ENCODE measurements around the gene SCN4A.

The SCN4A gene

DNA sequence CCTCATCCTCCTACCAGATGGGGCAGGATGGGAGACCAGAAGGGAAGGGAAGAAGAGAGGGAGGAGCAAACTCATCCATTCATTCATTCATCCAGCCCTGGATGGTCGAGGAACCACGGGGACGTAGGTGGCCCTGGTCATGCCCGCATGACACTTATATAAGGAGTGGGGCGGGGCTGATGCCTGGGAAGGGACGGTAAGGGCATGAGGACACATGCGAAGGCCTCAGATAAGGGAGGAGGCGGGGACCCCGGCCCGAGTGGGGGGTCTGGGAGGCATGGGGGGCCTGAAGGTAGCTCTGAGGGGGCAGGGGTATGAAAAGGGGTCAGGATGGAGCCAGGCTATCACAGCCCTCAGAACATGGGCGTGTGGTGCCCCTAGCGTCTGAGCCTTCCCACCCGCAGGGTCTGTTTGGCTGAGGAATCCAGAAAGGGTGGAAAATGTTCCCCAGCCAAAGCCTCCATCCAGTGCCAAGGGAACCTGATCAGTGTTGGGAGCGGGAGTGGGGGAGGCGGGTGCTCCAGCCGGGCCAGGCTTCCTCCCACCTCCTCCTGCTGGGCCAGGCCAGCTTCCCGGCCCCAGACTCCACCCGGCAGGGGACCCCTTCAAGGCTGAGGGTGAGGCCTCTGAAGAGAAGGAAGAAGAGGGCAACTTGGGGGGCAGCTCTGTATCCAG, 23.0 kb downstream of the SCN4A start:
- H3K27ac Mint-ChIP-seq = no peak overlapping the region
- no peaks in the 10 kb centered on the region for H3K27me3 Mint-ChIP-seq
- H3K4me3 Mint-ChIP-seq = no peak overlapping the region
- no peak for ATAC-seq (replicated peaks)
- H3K4me1 Mint-ChIP-seq (ENCODE audit: low read depth in 2 of 2) = peaks cover 21 to 38% of the 10 kb centered on the region in 2 donors
- no peaks in the 10 kb centered on the region for H3K9me3 Mint-ChIP-seq
- H3K36me3 Mint-ChIP-seq (ENCODE audit: insufficient read depth) = no peaks in the 10 kb centered on the region
- no peak for DNase-seq

DNA sequence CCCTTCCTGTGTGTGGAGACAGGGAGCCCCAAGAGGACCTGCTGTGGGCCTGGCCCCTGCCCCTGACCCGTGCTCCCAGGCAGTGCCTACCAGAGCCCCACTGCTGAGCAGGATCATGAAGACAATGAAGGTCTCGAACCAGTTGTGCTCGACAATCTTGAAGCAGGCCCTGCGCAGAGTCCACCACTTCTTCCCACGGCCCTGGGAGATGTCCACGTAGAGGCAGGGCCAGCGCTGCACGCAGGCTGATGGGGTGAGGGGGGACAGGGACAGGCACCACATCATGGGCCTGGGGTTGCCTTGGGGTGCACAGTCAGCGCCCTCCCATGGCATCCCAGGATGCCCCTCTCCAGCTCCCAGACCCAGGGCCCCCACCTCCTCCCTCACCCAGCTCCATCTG, 24.2 kb downstream of the SCN4A start:
- Mint-ChIP-seq H3K4me3 (no peak overlapping the region), H3K36me3 (ENCODE audit: insufficient read depth) (no peaks in the 10 kb centered on the region), H3K27ac (no peak overlapping the region)

DNA sequence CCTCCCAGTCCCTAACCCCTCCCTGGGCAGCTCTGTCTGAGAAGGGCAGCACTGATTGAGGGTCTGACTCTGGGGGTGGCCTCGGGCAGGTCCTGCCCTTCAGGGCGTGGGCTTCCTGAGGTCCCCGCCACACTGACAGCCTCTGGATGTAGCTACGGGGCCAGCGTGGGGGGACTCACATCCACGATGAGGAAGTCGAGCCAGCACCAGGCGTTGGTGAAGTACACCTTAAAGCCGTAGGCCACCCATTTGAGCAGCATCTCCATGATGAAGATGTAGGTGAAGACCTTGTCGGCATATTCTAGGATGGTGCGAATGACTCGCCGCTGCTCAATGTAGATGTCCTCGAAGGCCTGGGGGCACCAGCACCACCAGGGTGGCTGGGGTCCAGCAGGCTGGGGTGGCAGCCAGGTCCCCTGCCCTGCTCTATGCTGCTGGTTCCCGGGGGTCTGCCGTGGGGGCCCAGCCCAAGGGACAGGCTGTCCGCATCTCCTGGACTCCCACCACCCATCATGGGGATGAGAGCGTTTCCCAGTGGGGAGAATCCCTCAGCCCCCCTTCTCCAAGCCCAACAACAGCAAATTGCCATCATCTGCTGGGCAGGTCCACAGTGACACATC, 24.9 kb downstream of the SCN4A start:
- Mint-ChIP-seq H3K27me3 (no peaks in the 10 kb centered on the region), H3K36me3 (ENCODE audit: insufficient read depth) (no peaks in the 10 kb centered on the region), H3K9me3 (no peaks in the 10 kb centered on the region), H3K27ac (no peak overlapping the region), H3K4me3 (no peak overlapping the region), H3K4me1 (ENCODE audit: low read depth in 2 of 2) (peaks cover 14 to 33% of the 10 kb centered on the region in 2 donors)
- DNase-seq (no peak), ATAC-seq (replicated peaks) (no peak)

More for the DNA sequence above, 24.2 kb downstream of the SCN4A start:
- Mint-ChIP-seq H3K27me3 (no peaks in the 10 kb centered on the region), H3K9me3 (no peaks in the 10 kb centered on the region), H3K4me1 (ENCODE audit: low read depth in 2 of 2) (peaks cover 12 to 33% of the 10 kb centered on the region in 2 donors)
- DNase-seq (no peak), ATAC-seq (replicated peaks) (no peak)

DNA sequence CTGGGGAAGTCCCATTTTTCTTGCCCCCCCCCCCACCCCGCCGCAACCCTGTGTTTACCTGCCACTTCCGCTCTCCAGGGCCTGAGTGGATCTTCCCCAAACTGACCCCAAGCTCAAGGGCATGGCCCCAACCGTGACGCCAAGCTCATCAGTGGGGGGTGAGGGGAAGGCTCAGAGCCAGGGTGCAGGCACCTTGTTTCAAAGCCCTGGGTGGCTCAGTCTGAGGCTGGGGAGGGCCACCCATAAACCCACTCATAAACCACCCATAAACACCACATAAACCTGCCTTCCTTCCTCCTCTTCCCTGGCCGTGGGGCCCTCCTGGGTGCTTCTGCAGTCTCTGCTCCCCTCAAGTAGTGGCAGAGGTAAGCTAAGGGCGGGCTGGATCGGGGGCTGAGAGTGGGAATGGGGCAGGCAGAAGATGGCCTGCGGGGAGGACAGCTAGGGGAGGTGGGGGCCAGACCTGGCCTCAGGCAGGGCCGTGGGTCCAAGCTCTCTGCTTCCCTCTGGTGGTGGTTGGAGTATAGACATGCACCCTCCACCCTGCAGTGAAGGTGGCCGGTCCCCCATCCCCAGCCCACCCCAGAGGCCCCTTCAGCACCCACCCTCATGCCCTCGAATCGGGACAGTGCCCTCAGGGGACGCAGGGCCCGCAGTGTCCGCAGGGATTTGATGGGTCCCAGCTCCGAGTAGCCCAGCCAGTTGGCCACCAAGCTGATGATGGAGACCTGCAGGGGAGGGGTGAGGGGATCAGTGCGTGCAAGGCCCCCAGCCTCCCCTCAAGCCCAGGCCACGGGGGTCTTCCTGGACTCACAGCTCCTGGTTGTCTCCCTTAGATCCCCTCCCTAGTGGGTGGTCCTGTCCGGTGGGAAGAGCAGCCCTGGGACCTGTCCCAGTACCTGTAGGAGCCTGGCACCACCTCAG, 26.0 kb downstream of the SCN4A start:
- ATAC-seq (replicated peaks) = peak; percentile 90
- peak overlapping the region; percentile 77 to 83 for H3K4me3 Mint-ChIP-seq
- H3K9me3 Mint-ChIP-seq = no peaks in the 10 kb centered on the region
- peaks cover 18 to 37% of the 10 kb centered on the region in 2 donors for H3K4me1 Mint-ChIP-seq (ENCODE audit: low read depth in 2 of 2)
- DNase-seq = peak; percentile 53 to 59 (median 54)
- peak overlapping the region; percentile 30 to 32 for H3K27ac Mint-ChIP-seq
- no peaks in the 10 kb centered on the region for H3K36me3 Mint-ChIP-seq (ENCODE audit: insufficient read depth)
- no peaks in the 10 kb centered on the region for H3K27me3 Mint-ChIP-seq

DNA sequence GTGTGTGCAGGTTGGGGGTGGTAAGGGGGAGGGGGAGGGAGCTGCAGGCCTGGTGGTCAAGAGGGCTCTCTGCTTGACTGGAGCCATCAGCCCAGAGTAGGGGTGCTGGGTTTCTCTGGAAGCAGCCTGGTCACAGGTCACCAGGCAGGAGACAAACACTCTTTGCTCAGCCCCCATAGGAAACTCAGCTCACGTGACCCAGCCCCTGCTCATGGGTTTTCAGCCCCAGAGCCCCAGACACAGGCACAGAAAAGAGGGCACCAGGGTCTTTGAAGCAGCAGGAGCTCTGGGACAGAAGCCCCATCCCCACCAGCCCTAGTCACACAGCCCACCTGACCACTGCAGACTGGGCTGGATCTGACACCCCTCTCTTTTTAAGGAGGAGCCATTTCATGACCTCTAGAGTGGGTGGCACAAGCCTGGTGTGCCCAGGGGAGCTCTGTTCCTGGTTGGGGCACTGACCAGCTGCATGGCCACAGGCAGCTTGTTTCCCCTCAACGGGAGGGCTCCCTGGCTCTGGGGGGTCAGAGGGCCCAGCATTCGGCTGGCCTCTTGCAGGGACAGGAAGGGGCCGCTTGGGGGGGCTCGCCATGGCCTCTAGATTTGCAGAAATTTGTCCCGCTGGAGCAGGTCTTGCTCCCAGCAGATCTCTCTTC, 26.8 kb downstream of the SCN4A start:
- H3K4me3 Mint-ChIP-seq = peak overlapping the region; percentile 77 to 83
- no peak for DNase-seq
- H3K4me1 Mint-ChIP-seq (ENCODE audit: low read depth in 2 of 2) = peaks cover 20 to 34% of the 10 kb centered on the region in 2 donors
- H3K27me3 Mint-ChIP-seq = no peaks in the 10 kb centered on the region
- ATAC-seq (replicated peaks) = peak; percentile 27
- H3K27ac Mint-ChIP-seq = peak overlapping the region; percentile 32 to 44
- no peaks in the 10 kb centered on the region for H3K36me3 Mint-ChIP-seq (ENCODE audit: insufficient read depth)
- no peaks in the 10 kb centered on the region for H3K9me3 Mint-ChIP-seq

DNA sequence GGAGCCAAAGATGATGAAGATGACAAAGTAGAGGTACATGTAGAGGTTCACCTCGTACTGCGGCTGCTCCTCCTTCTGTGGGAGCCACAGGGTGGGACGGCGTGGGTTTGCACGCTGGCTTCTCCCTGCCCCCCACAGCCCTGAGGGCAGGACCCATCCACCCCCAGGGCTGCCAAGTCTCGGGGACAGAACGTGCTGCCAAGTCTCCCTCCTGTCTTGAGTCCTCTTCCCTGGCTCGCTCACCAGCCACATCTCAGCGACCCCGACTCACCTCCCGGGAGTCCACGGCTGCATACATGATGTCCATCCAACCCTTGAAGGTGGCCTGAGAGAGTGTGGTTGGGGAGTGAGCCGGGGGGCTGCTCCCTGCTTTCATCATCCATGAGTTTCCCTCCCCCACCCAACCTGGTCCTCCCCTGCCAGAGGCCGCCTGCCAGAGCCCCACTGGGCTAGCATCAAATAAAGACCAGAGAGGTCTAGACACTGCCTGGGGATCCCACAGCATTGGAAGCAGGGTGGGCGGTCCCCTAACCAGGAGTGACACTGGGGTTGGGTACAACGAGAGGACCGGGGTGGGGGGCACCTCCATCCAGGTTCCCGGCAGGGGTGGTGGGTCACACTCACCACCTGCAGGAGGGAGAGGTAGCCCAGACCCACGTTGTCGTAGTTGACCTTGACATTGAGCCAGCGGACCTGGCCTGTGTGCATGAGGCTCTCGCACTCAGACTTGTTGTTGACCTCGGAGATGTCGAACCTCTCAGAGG, 27.8 kb downstream of the SCN4A start:
- peak overlapping the region in 1 of 2 donors; percentile 44 for H3K27ac Mint-ChIP-seq

DNA sequence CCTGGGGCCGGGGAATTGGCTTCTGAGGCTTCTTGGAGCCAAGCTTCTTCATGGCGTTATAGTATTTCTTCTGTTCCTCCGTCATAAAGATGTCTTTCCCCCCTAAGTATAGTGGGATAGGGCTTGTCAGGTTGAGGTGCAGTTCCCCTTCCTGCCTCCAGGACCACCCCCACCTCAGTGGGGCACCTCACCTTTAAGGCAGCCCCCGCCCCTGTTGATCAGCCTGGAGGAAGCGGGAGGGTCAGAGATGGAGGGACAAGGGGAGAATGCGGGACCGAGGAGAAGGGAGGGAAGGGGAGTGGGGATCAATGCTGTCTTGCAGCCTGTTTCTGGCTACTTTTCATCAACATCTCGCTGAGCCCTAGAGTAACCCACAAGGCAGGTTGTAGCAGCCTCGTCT, 29.0 kb downstream of the SCN4A start:
- Mint-ChIP-seq H3K27ac (peak overlapping the region in 1 of 2 donors; percentile 73), H3K27me3 (no peaks in the 10 kb centered on the region), H3K4me3 (no peak overlapping the region), H3K9me3 (no peaks in the 10 kb centered on the region), H3K36me3 (ENCODE audit: insufficient read depth) (no peaks in the 10 kb centered on the region), H3K4me1 (ENCODE audit: low read depth in 2 of 2) (peaks cover 27 to 35% of the 10 kb centered on the region in 2 donors)
- no peak for ATAC-seq (replicated peaks)
- DNase-seq = no peak

More for the DNA sequence above, 27.8 kb downstream of the SCN4A start:
- no peak for ATAC-seq (replicated peaks)
- H3K9me3 Mint-ChIP-seq = no peaks in the 10 kb centered on the region
- no peaks in the 10 kb centered on the region for H3K36me3 Mint-ChIP-seq (ENCODE audit: insufficient read depth)
- no peaks in the 10 kb centered on the region for H3K27me3 Mint-ChIP-seq
- peak overlapping the region; percentile 77 to 83 for H3K4me3 Mint-ChIP-seq
- DNase-seq = no peak
- peaks cover 20 to 32% of the 10 kb centered on the region in 2 donors for H3K4me1 Mint-ChIP-seq (ENCODE audit: low read depth in 2 of 2)

DNA sequence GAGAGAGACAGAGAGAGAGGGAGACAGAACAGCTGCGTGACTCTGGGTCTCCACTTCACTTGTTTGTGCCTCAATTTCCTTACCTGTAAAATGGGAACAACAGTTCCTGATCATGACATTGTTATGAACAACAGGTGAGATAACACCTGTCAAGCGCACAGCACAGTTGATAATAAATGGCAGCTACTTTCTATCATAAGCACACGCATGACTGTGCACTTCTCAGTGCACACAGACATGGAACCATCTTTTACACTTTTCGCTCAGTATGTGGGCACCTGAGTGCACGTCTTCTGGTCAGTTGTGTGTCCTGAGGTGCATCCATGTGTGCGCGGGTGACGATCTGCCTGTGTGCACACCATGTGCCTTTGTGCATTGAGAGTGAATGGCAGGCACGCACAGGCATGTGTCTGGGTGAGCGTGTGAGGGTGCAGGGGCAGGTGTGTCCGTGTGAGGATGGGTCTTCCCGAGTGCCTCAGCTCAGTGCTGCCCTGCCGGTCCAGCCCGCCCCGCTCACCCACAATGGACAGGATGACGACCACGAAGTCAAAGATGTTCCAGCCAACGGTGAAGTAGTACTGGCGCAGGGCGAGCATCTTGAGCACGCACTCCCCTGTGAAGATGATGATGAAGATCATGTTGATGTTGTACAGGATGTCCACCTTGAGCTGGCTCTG, 30.3 kb downstream of the SCN4A start:
- Mint-ChIP-seq H3K4me3 (no peak overlapping the region), H3K36me3 (ENCODE audit: insufficient read depth) (no peaks in the 10 kb centered on the region), H3K27ac (peak overlapping the region; percentile 66 to 73), H3K4me1 (ENCODE audit: low read depth in 2 of 2) (peaks cover 29 to 42% of the 10 kb centered on the region in 2 donors), H3K9me3 (no peaks in the 10 kb centered on the region), H3K27me3 (no peaks in the 10 kb centered on the region)
- ATAC-seq (replicated peaks) (no peak), DNase-seq (no peak)

DNA sequence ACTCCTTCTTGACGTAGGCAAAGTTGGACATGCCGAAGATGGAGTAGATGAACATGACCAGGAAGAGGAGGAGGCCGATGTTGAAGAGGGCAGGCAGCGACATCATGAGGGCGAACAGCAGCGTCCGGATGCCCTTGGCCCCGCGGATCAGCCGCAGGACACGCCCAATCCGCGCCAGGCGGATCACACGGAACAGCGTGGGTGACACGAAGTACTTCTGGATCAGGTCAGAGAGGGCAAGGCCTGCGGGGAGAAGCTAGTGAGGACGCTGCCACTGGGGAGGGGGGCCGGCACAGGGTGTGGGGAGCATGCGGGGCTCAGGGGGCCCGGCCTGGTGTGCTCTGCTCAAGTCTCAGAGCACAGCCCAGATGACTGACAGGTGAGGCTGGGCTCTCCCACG, 31.0 kb downstream of the SCN4A start:
- ATAC-seq (replicated peaks) (no peak), DNase-seq (no peak)
- no peaks in the 10 kb centered on the region for H3K27me3 Mint-ChIP-seq
- H3K36me3 Mint-ChIP-seq (ENCODE audit: insufficient read depth) = no peaks in the 10 kb centered on the region
- no peak overlapping the region for H3K27ac Mint-ChIP-seq
- no peak overlapping the region for H3K4me3 Mint-ChIP-seq
- no peaks in the 10 kb centered on the region for H3K9me3 Mint-ChIP-seq
- H3K4me1 Mint-ChIP-seq (ENCODE audit: low read depth in 2 of 2) = peaks cover 28 to 42% of the 10 kb centered on the region in 2 donors

DNA sequence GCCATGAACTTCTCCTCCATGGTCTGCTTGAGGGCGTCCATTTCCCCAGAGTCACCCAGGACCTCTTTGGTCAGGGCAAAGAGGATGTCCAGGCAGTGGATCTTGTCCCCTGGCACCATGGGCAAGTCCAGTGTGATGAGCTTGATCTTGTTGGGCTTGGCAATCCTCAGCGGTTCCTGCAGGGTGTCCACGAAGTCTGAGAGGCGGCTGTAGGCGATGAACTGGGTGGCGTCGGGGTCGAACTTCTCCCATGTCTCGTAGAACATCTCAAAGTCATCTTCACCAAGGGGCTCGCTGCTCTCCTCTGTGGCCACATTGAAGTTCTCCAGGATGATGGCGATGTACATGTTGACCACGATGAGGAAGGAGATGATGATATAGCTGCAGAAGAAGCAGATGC, 31.6 kb downstream of the SCN4A start:
- Mint-ChIP-seq H3K27me3 (no peaks in the 10 kb centered on the region), H3K27ac (no peak overlapping the region), H3K9me3 (no peaks in the 10 kb centered on the region), H3K4me1 (ENCODE audit: low read depth in 2 of 2) (peaks cover 23 to 37% of the 10 kb centered on the region in 2 donors), H3K4me3 (no peak overlapping the region), H3K36me3 (ENCODE audit: insufficient read depth) (no peaks in the 10 kb centered on the region)
- DNase-seq (no peak), ATAC-seq (replicated peaks) (no peak)

DNA sequence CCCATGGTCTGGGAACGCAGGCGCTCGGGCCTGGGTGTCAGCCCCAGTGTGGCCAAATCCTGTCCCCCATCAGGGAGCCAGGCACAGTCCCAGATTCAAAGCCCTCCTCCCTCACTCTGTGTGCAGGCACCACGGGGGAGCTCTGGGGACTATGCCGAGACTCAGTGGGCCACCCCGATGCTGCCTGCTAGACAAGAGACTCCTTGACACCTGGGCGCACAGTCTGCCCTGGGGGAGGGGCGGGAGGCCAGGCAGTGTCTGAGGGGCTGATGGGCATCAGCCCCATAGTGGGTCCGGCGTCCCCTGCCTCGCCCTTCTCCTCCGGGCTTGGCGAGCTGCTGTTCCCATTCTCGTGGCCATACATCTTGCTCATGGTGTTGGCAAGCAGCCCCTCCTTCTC, 32.1 kb downstream of the SCN4A start:
- no peak overlapping the region for H3K4me3 Mint-ChIP-seq
- no peak for ATAC-seq (replicated peaks)

DNA sequence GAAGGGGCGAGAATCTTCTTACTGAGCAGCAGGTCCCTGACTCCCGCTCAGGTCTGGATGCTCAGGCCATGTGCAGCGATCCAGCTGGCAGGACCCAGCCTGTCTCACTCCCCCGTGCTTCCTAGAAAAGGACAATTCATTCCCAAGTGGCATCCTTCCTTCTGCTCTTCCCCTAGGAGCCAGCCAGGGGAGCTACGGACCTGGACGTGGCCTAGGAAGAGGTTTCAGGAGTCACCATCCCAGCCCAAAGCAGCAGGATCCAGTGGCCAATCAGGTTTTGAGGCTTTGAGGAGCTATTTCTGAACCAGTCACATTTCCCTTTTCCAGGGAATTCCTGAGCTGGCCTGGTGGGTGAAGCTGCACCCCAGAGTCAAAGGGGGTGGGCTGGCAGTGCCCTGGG, 32.8 kb downstream of the SCN4A start:
- Mint-ChIP-seq H3K4me3 (no peak overlapping the region), H3K27ac (no peak overlapping the region), H3K9me3 (no peaks in the 10 kb centered on the region), H3K36me3 (ENCODE audit: insufficient read depth) (no peaks in the 10 kb centered on the region), H3K4me1 (ENCODE audit: low read depth in 2 of 2) (peaks cover 17 to 25% of the 10 kb centered on the region in 2 donors), H3K27me3 (no peaks in the 10 kb centered on the region)
- no peak for DNase-seq
- ATAC-seq (replicated peaks) = no peak

More for the DNA sequence above, 32.1 kb downstream of the SCN4A start:
- no peak for DNase-seq
- Mint-ChIP-seq H3K36me3 (ENCODE audit: insufficient read depth) (no peaks in the 10 kb centered on the region), H3K9me3 (no peaks in the 10 kb centered on the region), H3K27me3 (no peaks in the 10 kb centered on the region), H3K27ac (no peak overlapping the region), H3K4me1 (ENCODE audit: low read depth in 2 of 2) (peaks cover 17 to 32% of the 10 kb centered on the region in 2 donors)
